Pancreas (tissue), 10 donors: ENCODE results near the gene VWA3A. TPM values are rescaled to one million over a fixed set of nuclear protein-coding genes. Genes with fewer than 3 reads are reported as not detected.
"Not testable (repeated sequence)": the region's sequence is repeated elsewhere in the genome, so short reads cannot be mapped to it uniquely, and the experiment has no call there.

ENCODE experiments used
- ATAC-seq, 4 donors: fragments of 200-7000 bp; cut with Tn5 transposase; one replicate each; pipeline versions ENCODE4 v1.8.0 to v1.9.1; 2020; ENCODE audit warnings: mild to moderate bottlenecking in 4 of 4, moderate library complexity in 4 of 4
- DNase-seq, 6 donors: peaks; one replicate each; pipeline ENCODE4 v3.0.0-alpha.2; 2020
- FAIRE-seq: peaks from 2 replicates; lab custom pipeline; 2012; peaks lifted over from hg19 to GRCh38; lab: Jason Lieb, UNC
- H3K27ac ChIP-seq, 4 donors: fragments of 200-600 bp; sonication (generic); 1 replicate in 3 of 4; 2 replicates in 1 of 4; pipeline versions ENCODE4 v1.5.0 to v1.8.0; 2020
- H3K27me3 ChIP-seq, 4 donors: fragments of 200-600 bp; one replicate each; pipeline ENCODE4 v1.8.0; 2021
- H3K36me3 ChIP-seq, 3 donors: fragments of 200-600 bp; sonication (generic) in 1 of 3; one replicate each; pipeline versions ENCODE4 v1.5.0 to v1.8.0; 2020 to 2021
- H3K4me1 ChIP-seq, 3 donors: fragments of 200-600 bp; one replicate each; pipeline ENCODE4 v1.8.0; 2021
- H3K4me3 ChIP-seq, 4 donors: fragments of 200-600 bp; sonication (generic) in 2 of 4; one replicate each; pipeline versions ENCODE4 v1.5.0 to v1.8.0; 2020 to 2021
- H3K9me3 ChIP-seq, 4 donors: fragments of 200-600 bp; one replicate each; pipeline ENCODE4 v1.8.0; 2021
- WGBS, 2 donors: extraction: QIAGEN DNeasy Blood & Tissue Kit; methylation state at CpG; one replicate each; pipeline ENCODE4 v1.1.7; 2013; 5-methylcytosine and 5-hydroxymethylcytosine counted together
- intact Hi-C, 3 donors: fragments of 100-400 bp; cut with DNase I; formaldehyde crosslinking; loops; one replicate each; pipeline versions ENCODE4 v1.11.1 to v1.14.2; 2022
- polyA plus RNA-seq, 2 donors: library from polyadenylated mRNA; stranded (reverse); fragments of 200-250 nt; gene quantifications; one replicate each; pipeline ENCODE4 v1.2.3, GENCODE V29; 2013
- total RNA-seq, 6 donors: library from RNA; stranded (reverse); fragmentation: NEBNext Ultra II Directional in 4 of 6; extraction: Animal tissue kit (Norgen Biotek cat#: 25700) in 4 of 6; gene quantifications; one replicate each; pipeline versions ENCODE4 v1.2.1 to v1.2.4, GENCODE V29; 2021 to 2023
- TF ChIP-seq, protein P1 (sequence below), 4 donors: fragments of 200-600 bp; sonication (generic) in 3 of 4; IDR thresholded peaks; one replicate each; pipeline versions ENCODE4 v1.5.0 to v1.8.0; 2021; ENCODE audit warnings: antibody characterized with exemption in 4 of 4
- donor health status: healthy with polysubstance abuse.
- donor health status: DM: no; HTN: no; CAD: no; lungs with moderate emphysema.
- donor health status: DM: no; HTN: no; CAD: no.
- donor health status: control.
- donor health status: control.
- donor health status: Bipolar disorder and iron deficiency.
- donor health status: DM: yes; HTN: yes; CAD: no.
- donor health status: DM: no; HTN: no; CAD: no.
- donor health status: DM: no; HTN: no; CAD: no.
- donor health status: DM: yes; HTN: yes; CAD: no.

VWA3A gene
- total and polyA plus RNA-seq, 8 donors: 0.06 to 0.24 (median 0.09) TPM; not detected in 3

GRCh38 chr16:22123759-22124490, 31.6 kb downstream of the VWA3A start:
- Histone ChIP-seq H3K36me3 (no peaks in the 10 kb centered on the region), H3K9me3 (no peaks in the 10 kb centered on the region), H3K27ac (no peak overlapping the region), H3K4me1 (no peaks in the 10 kb centered on the region), H3K4me3 (no peak overlapping the region), H3K27me3 (no peaks in the 10 kb centered on the region)
- ATAC-seq (no peak), DNase-seq (no peak), FAIRE-seq (no peak)
- TF ChIP-seq, protein P1, sequence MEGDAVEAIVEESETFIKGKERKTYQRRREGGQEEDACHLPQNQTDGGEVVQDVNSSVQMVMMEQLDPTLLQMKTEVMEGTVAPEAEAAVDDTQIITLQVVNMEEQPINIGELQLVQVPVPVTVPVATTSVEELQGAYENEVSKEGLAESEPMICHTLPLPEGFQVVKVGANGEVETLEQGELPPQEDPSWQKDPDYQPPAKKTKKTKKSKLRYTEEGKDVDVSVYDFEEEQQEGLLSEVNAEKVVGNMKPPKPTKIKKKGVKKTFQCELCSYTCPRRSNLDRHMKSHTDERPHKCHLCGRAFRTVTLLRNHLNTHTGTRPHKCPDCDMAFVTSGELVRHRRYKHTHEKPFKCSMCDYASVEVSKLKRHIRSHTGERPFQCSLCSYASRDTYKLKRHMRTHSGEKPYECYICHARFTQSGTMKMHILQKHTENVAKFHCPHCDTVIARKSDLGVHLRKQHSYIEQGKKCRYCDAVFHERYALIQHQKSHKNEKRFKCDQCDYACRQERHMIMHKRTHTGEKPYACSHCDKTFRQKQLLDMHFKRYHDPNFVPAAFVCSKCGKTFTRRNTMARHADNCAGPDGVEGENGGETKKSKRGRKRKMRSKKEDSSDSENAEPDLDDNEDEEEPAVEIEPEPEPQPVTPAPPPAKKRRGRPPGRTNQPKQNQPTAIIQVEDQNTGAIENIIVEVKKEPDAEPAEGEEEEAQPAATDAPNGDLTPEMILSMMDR (IDR thresholded peaks at IDR 0.05): no peak
- WGBS, 2 donors: 95 to 96% methylated on average over 7 of the region's 7 CpGs
- intact Hi-C loops: no loop called here

GRCh38 chr16:22124583-22125284, 32.4 kb downstream of the VWA3A start:
- intact Hi-C loops: no loop called here
- TF ChIP-seq, protein P1 (IDR thresholded peaks at IDR 0.05): no peak
- FAIRE-seq (no peak), DNase-seq (no peak), ATAC-seq (no peak)
- no peaks in the 10 kb centered on the region for H3K9me3 ChIP-seq
- 85 to 87% methylated on average over 6 of the region's 6 CpGs for WGBS, 2 donors
- no peaks in the 10 kb centered on the region for H3K36me3 ChIP-seq
- H3K4me3 ChIP-seq: no peak overlapping the region
- H3K27ac ChIP-seq: no peak overlapping the region
- no peaks in the 10 kb centered on the region for H3K27me3 ChIP-seq
- H3K4me1 ChIP-seq: no peaks in the 10 kb centered on the region

GRCh38 chr16:22126037-22126558, 33.8 kb downstream of the VWA3A start:
- Histone ChIP-seq H3K27ac (no peak overlapping the region), H3K9me3 (no peaks in the 10 kb centered on the region), H3K4me1 (no peaks in the 10 kb centered on the region), H3K27me3 (no peaks in the 10 kb centered on the region), H3K4me3 (no peak overlapping the region), H3K36me3 (no peaks in the 10 kb centered on the region)
- ATAC-seq (no peak), DNase-seq (no peak), FAIRE-seq (no peak)
- WGBS, 2 donors: 79 to 80% methylated on average over 15 of the region's 15 CpGs
- TF ChIP-seq, protein P1 (IDR thresholded peaks at IDR 0.05): no peak
- intact Hi-C loops: no loop called here

GRCh38 chr16:22128537-22128936, 36.2 kb downstream of the VWA3A start:
- intact Hi-C loops, ATAC-seq: not testable (repeated sequence)
- 82 to 88% methylated on average over 1 of the region's 1 CpG for WGBS, 2 donors

GRCh38 chr16:22130528-22130927, 38.2 kb downstream of the VWA3A start:
- FAIRE-seq (no peak), DNase-seq (no peak), ATAC-seq (no peak)
- Histone ChIP-seq H3K9me3 (no peaks in the 10 kb centered on the region), H3K4me1 (no peaks in the 10 kb centered on the region), H3K4me3 (no peak overlapping the region), H3K27me3 (no peaks in the 10 kb centered on the region), H3K27ac (no peak overlapping the region), H3K36me3 (no peaks in the 10 kb centered on the region)
- TF ChIP-seq, protein P1 (IDR thresholded peaks at IDR 0.05): no peak
- intact Hi-C loops: no loop called here

More at GRCh38 chr16:22128537-22128936, 36.2 kb downstream of the VWA3A start:
- H3K4me1 ChIP-seq, FAIRE-seq, DNase-seq, H3K27ac ChIP-seq, H3K27me3 ChIP-seq, H3K9me3 ChIP-seq, H3K36me3 ChIP-seq, H3K4me3 ChIP-seq: not testable (repeated sequence)
